ENCODE data around the gene FBXL7.

Gene FBXL7

GRCh38 chr5:15621094-15621493, 121.1 kb downstream of the FBXL7 start:
- DNase-seq = no peak

GRCh38 chr5:15623794-15624193, 123.8 kb downstream of the FBXL7 start:
- no peak for DNase-seq

GRCh38 chr5:15627109-15627508, 127.1 kb downstream of the FBXL7 start:
- no peak for DNase-seq

- DNase-seq = no peak
Observed at GRCh38 chr5:15627647-15628046, 127.7 kb downstream of the FBXL7 start.

- DNase-seq = no peak
Observed at GRCh38 chr5:15630441-15630840, 130.5 kb downstream of the FBXL7 start.

- DNase-seq = no peak
Observed at GRCh38 chr5:15634591-15635288, 134.8 kb downstream of the FBXL7 start.

- DNase-seq = no peak
Observed at GRCh38 chr5:15635289-15635616, 135.3 kb downstream of the FBXL7 start.

GRCh38 chr5:15637345-15637744, 137.4 kb downstream of the FBXL7 start:
- DNase-seq = no peak

GRCh38 chr5:15637886-15638285, 137.9 kb downstream of the FBXL7 start:
- no peak for DNase-seq

GRCh38 chr5:15638296-15638695, 138.3 kb downstream of the FBXL7 start:
- no peak for DNase-seq

GRCh38 chr5:15639288-15639687, 139.3 kb downstream of the FBXL7 start:
- DNase-seq = no peak

GRCh38 chr5:15640116-15640515, 140.1 kb downstream of the FBXL7 start:
- DNase-seq = no peak

- DNase-seq = no peak
Observed at GRCh38 chr5:15643731-15644130, 143.8 kb downstream of the FBXL7 start.

- no peak for DNase-seq
Observed at GRCh38 chr5:15645381-15646160, 145.6 kb downstream of the FBXL7 start.

GRCh38 chr5:15646371-15646770, 146.4 kb downstream of the FBXL7 start:
- DNase-seq = no peak

GRCh38 chr5:15647251-15647650, 147.3 kb downstream of the FBXL7 start:
- no peak for DNase-seq

- DNase-seq = no peak
Observed at GRCh38 chr5:15650266-15650665, 150.3 kb downstream of the FBXL7 start.

- DNase-seq = no peak
Observed at GRCh38 chr5:15654779-15655178, 154.8 kb downstream of the FBXL7 start.

GRCh38 chr5:15655683-15656082, 155.7 kb downstream of the FBXL7 start:
- DNase-seq = no peak

GRCh38 chr5:15664961-15665360, 165.0 kb downstream of the FBXL7 start:
- DNase-seq = no peak

- no peak for DNase-seq
Observed at GRCh38 chr5:15669826-15670225, 169.8 kb downstream of the FBXL7 start.

- no peak for DNase-seq
Observed at GRCh38 chr5:15674716-15675115, 174.7 kb downstream of the FBXL7 start.

- no peak for DNase-seq
Observed at GRCh38 chr5:15676591-15676990, 176.6 kb downstream of the FBXL7 start.

- no peak for DNase-seq
Observed at GRCh38 chr5:15679161-15679560, 179.2 kb downstream of the FBXL7 start.

- no peak for DNase-seq
Observed at GRCh38 chr5:15680455-15680854, 180.5 kb downstream of the FBXL7 start.
